NK-92 (cell line): ENCODE results near the gene PPP6R3.
A peak's percentile ranks its signal among the peaks of the same experiment; 100 is the strongest.
"Not testable (repeated sequence)": the region's sequence is repeated elsewhere in the genome, so short reads cannot be mapped to it uniquely, and the experiment has no call there.

ENCODE experiments used
- DNase-seq: peaks from one replicate; lab custom pipeline; 2025; ENCODE audit not compliant: unreplicated experiment; lab: John Stamatoyannopoulos, UW

PPP6R3 gene

GRCh38 chr11:68454767-68455166 lies 5.8 kb upstream of the PPP6R3 start:
- DNase-seq, result no peak

GRCh38 chr11:68455485-68455884 lies 5.1 kb upstream of the PPP6R3 start:
- DNase-seq, result no peak

- DNase-seq, result no peak
Measured at GRCh38 chr11:68457216-68457897, 3.2 kb upstream of the PPP6R3 start.

GRCh38 chr11:68457898-68458249 lies 2.7 kb upstream of the PPP6R3 start:
- DNase-seq, result no peak

GRCh38 chr11:68458340-68458739 lies 2.2 kb upstream of the PPP6R3 start:
- not testable (repeated sequence) for DNase-seq

- peak; percentile 75 for DNase-seq
Measured at GRCh38 chr11:68459886-68460740, 439 bp upstream of the PPP6R3 start.

- no peak for DNase-seq
Measured at GRCh38 chr11:68461575-68461917, 994 bp downstream of the PPP6R3 start.

- no peak for DNase-seq
Measured at GRCh38 chr11:68463714-68464113, 3.2 kb downstream of the PPP6R3 start.

- DNase-seq, result no peak
Measured at GRCh38 chr11:68467201-68467834, 6.8 kb downstream of the PPP6R3 start.

GRCh38 chr11:68468217-68468828 lies 7.8 kb downstream of the PPP6R3 start:
- DNase-seq, result no peak

- no peak for DNase-seq
Measured at GRCh38 chr11:68469122-68469521, 8.6 kb downstream of the PPP6R3 start.

- DNase-seq, result no peak
Measured at GRCh38 chr11:68469642-68470041, 9.1 kb downstream of the PPP6R3 start.

- no peak for DNase-seq
Measured at GRCh38 chr11:68470304-68470811, 9.8 kb downstream of the PPP6R3 start.

GRCh38 chr11:68471360-68472340 lies 11.1 kb downstream of the PPP6R3 start:
- no peak for DNase-seq

- DNase-seq, result no peak
Measured at GRCh38 chr11:68472778-68473177, 12.2 kb downstream of the PPP6R3 start.

GRCh38 chr11:68473693-68474092 lies 13.1 kb downstream of the PPP6R3 start:
- DNase-seq, result no peak

- DNase-seq, result not testable (repeated sequence)
Measured at GRCh38 chr11:68475626-68476025, 15.1 kb downstream of the PPP6R3 start.

- DNase-seq, result no peak
Measured at GRCh38 chr11:68479390-68479789, 18.8 kb downstream of the PPP6R3 start.

GRCh38 chr11:68480193-68480592 lies 19.6 kb downstream of the PPP6R3 start:
- no peak for DNase-seq

GRCh38 chr11:68480852-68481510 lies 20.4 kb downstream of the PPP6R3 start:
- DNase-seq, result no peak
